DMS53 treated with DMSO at 0.1 percent for 48 hours (cell line): Measurements from ENCODE around the gene SLC2A13.
"Not testable (repeated sequence)": the region's sequence is repeated elsewhere in the genome, so short reads cannot be mapped to it uniquely, and the experiment has no call there.

ENCODE experiments used
- DNase-seq: peaks from one replicate; lab custom pipeline; 2025; ENCODE audit not compliant: unreplicated experiment; lab: John Stamatoyannopoulos, UW

The SLC2A13 gene

DNA sequence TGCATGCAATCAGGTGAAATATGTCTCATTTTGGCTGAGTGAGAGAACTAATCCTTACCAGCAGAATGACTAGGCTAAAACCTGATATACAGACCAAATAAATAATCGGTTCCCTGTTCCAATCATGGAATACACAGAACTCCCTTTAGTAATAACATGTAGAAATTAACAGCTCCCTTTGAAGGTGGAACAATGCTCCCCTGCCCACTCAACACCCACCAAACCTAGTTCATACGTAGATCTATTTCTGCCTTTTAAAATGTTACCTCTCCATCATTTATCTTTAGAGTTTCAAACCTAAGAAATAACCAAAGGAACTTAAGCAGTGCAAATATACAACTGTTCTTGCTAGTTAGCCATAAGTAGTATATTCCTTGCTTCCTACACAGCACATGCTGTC lies 332.6 kb downstream of the SLC2A13 start:
- no peak for DNase-seq

GRCh38 chr12:39772821-39773259 lies 333.0 kb downstream of the SLC2A13 start:
- DNase-seq: no peak

DNA sequence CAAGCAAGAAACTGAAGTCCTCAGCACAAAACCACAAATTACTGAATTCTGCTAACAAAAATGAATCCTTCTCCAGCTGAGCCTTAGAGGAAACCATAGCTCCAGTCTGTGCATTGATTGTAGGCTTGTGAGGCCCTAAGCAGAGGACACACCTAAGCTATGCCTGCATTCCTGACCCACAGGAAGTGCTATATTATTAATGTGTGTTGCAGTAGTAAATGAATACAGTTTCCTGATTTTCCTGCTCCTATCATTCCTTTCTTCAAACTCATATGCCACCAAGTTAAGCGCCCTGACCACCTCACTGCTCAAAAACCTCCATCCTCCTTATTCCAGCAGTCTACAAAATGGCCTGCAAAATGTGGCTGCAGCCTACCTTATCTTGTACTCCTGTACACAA lies 334.4 kb downstream of the SLC2A13 start:
- DNase-seq: no peak

GRCh38 chr12:39764944-39765560 lies 340.8 kb downstream of the SLC2A13 start:
- peak; percentile 56 for DNase-seq

DNA sequence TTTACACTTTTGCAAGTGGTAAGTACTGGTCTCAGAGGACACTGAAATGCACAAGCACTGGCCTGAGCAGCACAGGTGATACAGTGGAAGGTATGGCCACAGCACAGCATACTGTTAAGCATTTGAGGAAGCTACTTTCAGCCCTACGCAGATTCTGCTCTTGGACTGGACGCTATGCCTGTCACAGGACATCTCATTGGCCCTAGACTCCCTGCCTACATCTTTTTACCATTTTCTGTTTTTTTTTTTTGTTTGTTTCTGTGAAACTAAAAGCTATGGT lies 342.1 kb downstream of the SLC2A13 start:
- no peak for DNase-seq

DNA sequence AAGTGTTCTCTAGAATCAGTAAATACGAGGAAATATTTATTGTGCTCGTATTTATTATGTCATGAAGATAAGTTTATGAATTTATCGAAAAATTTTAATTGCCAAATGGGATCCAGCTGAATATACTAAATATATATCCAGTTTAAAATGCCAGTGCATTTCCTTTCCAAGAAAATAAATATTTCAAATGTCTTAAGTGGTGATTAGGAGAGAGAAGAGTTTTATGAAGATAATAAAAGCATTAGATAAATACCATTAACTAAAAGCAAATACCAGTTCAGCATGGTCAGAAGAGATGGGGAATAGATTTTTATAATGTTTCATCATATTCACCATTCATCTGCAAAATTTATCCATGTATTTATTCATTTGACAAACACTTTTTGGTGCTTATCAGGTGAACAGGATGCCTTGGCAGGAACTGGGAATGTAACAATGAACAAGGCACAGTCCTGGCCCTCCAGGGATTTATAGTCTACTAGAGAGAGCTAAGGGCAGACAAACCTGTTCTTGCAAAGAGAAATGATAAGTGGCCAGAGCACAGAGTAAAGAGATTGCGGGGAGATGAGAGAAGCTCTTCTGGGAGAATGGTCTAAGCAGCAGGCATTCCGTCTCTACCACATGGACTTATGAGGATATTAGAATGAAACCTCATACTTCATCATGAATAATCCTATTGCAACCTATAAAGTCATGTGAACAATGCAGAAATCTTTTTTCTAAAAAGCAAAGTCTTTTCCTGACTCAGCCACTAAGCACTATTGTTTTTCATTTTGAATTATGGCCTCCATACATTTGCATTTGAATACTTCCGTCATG lies 342.6 kb downstream of the SLC2A13 start:
- DNase-seq: no peak

GRCh38 chr12:39755478-39755877 lies 350.4 kb downstream of the SLC2A13 start:
- no peak for DNase-seq

DNA sequence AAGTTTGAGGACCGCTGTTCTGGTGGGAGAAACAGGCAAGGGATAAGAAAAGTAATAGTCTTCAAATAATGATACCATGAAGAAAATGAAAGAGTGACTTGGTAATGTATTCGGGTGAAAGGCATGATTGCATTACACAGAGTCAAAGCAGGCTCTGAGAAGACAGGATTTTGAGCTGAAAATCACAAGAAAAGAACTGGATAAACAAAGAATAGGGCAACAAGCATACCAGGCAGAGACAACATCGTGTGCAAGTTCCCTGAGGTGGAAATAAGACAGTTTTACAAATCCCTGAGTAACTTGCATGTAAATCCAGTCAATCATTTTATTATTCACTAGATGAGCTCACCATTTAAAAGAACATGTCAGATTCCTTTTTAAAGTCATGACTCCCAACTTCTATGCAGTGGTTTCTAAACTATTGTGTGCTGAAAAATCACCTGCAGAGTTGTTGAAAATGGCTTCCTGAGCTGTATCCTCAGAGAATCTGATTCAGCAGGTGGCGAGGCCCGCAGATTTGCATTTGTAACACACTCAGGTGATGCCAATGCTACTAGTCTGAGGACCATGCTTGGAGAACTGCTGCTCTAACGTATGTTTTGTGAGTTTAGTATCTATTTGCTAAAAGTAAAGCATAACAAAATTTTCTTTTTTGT lies 353.3 kb downstream of the SLC2A13 start:
- DNase-seq: no peak

DNA sequence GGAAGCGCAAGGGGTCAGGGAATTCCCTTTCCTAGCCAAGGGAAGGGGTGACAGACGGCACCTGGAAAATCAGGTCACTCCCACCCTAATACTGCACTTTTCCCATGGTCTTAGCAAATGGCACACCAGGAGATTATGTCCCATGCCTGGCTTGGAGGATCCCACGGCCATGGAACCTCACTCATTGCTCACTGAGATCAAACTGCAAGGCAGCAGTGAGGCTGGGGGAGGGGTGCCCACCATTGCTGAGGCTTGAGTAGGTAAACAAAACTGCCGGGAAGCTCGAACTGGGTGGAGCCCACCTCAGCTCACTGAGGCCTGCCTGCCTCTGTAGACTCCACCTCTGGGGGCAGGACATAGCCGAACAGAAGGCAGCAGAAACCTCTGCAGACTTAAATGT lies 359.7 kb downstream of the SLC2A13 start:
- not testable (repeated sequence) for DNase-seq

DNA sequence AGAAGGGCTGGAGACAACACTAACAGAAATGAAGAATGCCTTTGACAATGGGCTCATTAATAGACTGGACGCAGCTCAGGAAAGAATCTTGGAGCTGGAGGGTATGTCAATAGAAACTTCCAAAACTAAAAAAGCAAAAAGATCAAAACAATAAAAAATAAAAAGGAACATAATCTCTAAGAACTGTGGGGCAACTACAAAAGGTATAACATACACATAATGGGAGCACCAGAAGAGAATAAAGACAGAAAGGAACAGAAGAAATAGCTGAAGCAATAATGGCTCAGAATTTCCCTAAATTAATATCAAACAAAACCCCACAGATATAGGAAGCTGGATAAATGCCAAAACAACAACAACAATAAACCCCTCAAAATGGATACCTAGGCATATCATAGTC lies 362.2 kb downstream of the SLC2A13 start:
- DNase-seq: no peak

GRCh38 chr12:39736406-39736805 lies 369.5 kb downstream of the SLC2A13 start:
- DNase-seq: no peak

DNA sequence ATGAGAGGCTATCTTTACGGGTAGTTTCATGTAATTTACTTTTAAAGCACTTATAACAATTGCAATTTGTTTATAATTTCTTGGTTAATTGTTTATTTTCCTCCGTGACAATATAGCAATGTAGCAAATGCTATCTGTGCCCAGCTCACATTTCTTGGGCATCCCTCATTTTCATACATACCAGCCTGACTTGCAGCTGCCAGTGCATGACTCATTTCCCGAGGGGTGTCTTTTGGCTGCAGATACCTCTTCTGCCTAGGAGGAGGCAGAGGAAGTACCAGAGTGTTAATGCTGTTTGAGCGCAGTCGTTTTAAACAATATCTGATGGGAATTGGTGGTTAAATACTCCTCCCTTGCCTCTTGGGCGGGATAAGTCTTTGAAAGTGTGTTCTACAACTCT lies 382.1 kb downstream of the SLC2A13 start:
- DNase-seq: peak; percentile 86

DNA sequence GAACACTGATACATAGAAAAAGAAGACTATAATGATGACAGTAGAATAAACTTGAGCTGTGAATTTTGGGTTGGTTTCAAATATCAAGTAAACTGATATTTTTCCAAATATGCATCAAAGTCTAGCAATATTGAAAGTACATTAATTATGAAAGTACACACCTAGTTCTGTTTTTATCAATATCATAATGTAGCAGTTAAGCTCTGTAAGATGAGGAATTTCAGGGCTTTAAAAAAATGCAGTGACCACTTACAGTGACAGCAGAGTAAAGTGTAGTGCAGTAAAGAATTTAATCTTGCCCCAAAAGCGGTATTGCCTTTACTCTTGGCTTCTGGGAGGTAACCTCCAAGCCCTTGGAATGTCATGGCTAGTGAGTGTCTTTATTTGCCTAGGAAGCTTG lies 383.4 kb downstream of the SLC2A13 start:
- DNase-seq: no peak

DNA sequence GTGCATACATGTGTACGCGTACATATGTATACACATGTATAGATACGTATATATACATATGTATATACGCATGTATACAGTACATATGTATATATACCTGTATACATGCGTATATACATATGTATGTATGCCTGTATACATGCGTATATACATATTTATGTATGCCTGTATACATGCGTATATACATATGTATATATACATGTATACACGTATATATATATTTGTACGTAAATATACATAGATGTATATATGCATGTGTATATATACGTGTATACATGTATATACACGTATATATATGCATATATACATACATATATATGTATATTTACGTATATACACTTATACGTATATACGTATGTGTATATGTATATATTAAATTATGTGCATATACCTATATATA lies 392.3 kb downstream of the SLC2A13 start:
- DNase-seq: no peak

- no peak for DNase-seq
These were observed 393.5 kb downstream of the SLC2A13 start for GRCh38 chr12:39712334-39712733.
